Raji (cell line): ENCODE measurements around the gene BRSK2.

Experiments used
- POLR2A ChIP-seq: IDR thresholded peaks from 2 replicates; pipeline ENCODE4 v1.6.1; 2011; ENCODE audit warnings: low read depth, low read length, control low read depth; ENCODE audit not compliant: insufficient read depth

The BRSK2 gene

DNA sequence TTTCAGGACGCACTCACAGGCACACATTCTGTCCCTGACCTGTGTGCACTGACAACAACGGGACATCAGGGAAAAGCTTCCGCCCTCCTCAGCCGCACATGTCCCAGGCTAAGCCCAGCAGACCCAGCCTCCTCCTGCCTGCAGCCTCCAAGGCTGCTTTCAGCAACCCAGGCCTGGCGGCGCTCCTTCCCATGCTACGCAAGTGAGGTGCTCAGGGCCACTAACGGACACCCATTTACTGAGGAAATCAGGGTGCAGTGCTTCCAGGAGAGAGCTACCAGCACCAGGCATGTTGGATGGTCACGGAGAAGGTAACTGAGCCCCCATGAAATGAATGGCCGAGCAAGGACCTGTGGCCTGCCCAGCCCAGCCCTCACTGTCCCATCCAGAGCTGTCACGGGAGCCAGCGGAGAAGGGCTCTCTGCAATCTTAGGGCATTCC, 90.0 kb downstream of the BRSK2 start:
- no peak for TF ChIP-seq POLR2A

DNA sequence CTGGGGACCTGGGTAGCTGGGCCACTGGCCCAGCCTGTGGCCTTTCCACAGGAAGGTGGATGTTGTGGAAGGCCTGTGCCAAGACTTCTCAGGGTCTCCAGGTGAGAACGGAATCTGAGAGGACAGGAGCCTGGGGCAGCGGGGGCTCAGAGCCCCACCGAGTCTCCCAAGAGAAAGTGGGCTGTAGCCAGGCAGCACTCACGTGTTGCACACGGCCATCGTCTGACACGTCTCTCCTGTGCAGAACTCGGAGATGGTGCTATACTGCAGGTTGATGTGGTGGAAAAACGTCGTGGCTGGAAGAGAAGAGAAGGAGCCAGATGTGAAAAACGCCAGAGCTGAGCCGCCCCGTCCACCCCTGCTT, 90.4 kb downstream of the BRSK2 start:
- no peak for TF ChIP-seq POLR2A

GRCh38 chr11:1480555-1481482, 91.1 kb downstream of the BRSK2 start:
- TF ChIP-seq POLR2A: no peak

- TF ChIP-seq POLR2A: no peak
Observed at GRCh38 chr11:1481483-1481825, 91.7 kb downstream of the BRSK2 start.

DNA sequence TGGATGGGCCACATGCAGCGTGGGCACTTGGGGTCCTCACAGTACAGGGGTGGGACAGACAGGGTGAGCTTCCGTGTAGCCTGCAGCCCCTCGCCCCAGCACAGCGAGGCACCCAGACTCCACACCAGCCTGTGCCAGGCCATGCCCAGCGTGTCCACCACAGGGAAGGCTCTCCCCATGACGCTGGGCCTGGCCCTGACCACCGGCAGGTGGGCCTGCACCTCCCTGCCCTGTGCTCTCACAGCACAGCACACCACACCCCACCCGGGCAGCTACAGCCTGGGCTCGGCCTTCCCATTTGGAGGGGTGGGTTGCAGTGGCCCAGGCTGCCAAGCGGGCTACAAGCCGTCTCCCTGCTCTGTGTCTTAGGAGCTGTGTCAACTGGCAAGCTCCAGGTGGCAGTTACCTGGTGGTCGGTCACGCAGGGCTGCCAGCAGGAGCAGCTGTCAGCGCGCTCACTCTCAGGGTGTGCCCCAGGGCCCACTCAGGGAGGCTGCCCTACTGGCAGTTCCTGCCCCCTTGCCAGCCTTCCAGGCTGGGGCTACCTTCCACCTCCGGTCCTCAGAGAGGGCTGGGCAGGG, 92.2 kb downstream of the BRSK2 start:
- TF ChIP-seq POLR2A: no peak

DNA sequence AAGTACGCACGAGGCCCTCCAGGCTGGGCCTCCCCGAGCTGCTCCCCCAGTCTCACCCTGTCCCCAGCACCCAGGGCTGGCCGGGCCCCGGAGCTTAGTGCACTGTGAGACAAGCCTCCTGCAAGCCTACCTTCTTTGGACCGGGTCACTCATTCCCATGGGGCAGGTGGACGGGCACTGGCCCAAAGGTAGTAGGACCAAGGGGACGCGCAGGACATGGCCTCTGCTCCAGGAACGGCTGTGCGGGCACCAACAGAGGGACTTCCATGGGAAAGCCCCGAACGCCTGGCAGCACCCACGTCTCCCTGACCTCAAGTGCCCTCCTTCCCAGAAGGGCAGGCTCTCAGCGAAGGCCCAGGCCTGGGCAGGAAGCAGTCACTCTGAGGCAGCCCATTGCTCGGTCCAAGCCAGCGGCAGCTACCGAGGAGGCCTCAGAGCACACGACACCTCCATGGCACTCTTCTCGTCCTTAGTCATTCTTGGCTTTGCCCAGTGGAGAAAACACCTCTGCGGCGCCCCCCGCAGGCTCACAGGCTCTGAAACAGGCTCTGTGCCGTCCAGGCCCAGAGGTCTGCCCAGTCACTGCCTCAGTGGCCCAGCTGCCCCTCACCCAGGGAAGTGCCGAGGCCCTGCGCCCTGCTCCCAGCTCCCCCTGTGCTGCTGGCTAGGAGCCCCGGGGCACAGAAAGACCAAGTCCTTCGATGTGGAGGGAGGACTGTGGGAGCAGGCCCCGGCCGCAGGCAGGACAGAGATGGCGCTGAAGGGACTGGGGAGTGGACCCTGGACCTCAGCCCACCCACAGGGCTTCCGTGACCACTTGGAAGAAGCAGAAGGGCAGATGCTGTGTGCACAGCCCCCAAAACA, 93.1 kb downstream of the BRSK2 start:
- no peak for TF ChIP-seq POLR2A

GRCh38 chr11:1483445-1483961, 93.8 kb downstream of the BRSK2 start:
- no peak for TF ChIP-seq POLR2A

DNA sequence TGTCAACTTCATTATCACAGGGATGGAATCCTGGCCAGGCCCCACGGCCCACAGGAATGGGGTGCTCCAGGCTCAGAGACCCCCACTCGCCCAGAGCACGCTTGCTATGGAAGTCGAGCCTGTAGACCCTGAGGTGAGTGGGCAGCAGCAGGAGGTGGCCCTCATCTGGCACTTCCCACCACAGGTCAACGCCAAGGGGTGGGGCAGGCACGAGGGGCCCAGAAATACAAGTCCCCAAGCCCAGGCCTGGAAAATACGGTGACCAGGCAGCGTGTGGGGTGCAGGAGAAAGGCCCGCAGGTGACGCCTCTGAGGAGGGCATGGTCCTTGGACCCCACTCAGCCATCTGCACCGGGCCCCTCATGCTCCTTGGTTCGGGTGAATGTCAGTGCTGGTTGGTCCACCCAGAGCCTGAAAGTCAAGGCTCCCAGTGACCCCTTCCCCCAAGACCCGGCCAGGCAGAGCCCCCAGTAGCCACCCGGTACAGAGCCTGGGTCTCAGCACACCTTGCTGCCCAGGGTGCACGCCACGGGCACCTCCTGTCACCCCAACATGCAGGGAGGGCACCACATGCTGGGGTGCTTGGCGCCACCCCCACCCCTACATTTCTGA, 94.4 kb downstream of the BRSK2 start:
- no peak for TF ChIP-seq POLR2A

DNA sequence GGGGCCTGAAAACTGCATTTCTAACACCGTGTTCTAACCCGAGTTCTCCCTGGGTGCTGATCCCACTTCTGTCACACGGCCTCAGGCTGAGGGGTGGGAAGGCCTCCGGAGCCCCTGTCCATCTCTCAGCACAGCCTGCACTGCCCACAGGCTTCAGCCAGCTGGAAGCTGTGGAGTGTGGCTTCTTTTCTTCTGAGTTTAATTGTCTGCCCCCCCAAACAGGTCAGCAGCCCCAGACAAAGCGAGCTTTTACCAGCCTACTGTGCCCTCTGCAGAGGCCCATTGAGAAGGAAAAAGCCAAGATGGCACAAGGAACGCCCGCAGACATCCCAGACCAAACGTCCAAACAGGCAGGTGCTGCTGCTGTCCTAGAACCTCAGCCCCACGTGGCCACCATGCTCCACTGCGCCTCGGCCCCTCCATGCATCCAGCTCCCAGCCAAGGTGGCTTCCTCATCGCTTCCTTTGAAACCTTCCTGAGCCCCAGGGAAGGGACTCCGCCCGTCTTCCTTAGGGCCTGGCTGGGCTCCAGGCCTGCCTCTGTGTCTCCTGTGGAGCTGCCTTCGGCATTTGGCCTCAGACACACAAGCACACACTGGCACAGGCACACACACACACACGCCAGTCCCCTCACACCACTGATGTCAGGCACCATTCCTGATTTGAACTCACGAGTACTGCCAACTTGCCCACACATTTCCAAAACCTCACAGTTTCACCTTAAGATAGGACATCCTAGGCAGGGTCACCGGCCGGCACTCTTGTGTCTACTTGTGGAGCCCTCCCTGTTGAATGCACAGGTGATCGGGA, 95.2 kb downstream of the BRSK2 start:
- TF ChIP-seq POLR2A: no peak

DNA sequence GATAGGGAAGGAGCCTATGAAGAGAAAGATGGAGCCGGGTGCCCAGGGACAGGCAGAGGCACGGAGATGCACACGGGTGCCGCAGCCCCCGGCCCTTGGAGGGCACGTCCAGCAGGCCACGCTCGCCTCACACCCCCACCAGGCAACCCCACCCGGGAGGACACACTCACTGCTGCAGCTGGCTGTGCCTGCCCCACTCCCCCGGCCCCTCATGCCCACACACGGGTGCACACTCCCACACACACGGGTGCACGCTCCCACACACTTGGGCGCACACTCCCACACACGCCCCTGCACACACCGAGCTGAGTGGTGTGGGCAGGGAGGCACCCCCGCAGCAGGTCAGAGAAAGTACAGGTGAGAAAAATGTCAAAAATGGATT, 95.8 kb downstream of the BRSK2 start:
- TF ChIP-seq POLR2A: no peak

DNA sequence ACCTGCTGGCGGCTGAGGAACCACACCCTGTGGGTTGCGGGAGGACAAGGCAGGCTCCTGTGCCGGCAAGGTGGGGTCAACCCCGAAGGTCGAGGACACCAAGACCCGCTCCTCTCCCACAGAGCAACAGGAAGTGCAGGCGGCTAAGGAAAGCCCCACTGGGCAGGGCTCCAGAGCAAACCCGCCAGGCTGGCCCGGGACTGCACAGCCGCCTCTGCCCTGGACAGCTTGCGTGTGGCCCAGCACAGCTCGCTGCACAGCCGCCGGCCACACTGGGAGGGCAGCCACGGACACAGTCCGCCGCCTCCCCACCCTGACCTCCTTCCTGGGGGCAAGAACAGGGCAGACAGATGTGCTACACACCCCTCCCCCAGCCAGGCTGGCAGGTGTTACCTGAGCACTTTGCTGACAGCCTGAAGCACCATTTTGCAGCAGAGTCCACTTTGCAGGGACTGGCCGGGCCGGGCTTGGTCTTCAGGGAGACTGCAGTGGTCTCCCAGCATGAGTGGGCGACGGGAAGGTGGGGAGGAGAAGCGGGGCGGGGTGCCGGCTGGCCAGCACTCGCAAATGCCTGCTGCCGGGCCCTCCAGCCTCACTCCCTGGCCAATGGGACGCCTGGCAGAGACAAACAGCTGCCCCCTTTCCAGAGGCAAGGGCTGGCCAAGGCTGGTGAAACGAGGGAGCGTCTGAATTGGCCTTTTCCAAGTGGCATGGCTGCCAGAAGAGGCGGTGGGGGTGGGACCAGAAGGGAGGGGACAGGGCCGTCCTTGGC, 96.5 kb downstream of the BRSK2 start, which contains the start of gene MOB2:
TSS of gene MOB2 (minus strand) at position 726 of the 772 bp plus-strand sequence. CDS start at position 503, 223 bp downstream.
- TF ChIP-seq POLR2A: no peak

DNA sequence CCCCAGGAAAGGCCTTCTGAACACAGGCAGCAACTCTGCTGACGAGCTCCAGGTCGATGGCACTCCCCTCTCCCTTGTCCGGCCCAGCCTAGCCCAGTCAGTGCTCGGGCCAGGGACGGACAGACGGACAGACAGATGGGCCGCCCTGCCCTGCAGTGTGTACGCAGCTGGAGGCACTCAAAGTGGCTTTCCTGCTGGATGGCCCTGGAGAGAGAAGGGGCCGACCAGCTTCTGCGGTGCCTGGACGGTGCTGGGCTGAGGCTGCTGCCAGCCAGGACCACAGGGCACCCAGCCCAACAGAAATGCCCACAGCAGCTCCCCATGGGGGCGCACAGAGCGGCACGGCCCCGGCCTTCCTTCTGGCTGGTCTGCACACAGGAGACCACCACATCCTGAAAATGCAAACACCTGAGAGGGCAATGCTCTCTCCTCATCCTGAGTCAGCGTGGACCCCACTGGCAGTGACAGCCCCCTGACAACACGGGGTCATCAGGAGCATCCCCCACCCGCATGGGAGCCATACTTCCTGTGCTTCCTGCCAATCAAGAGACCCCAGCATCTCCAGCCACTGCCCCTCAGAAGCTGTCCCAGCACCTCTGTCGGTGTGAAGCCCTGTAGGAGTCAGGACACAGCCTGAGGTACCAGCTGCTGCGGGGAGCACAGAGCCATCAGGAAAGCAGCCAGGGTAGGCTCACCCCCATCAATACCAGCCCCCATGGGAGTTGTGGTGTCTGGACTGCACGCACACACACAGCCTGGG, 97.5 kb downstream of the BRSK2 start:
- TF ChIP-seq POLR2A: no peak
